Gastrocnemius medialis (tissue), 4 donors: ENCODE results near the gene SHISA6. TPM values are rescaled to one million over a fixed set of nuclear protein-coding genes. Genes with fewer than 3 reads are reported as not detected.
A peak's percentile ranks its signal among the peaks of the same experiment; 100 is the strongest.

Experiments used
- ATAC-seq, 2 donors: fragments of 150-250 bp; one replicate each; pipeline ENCODE4 v1.9.1; 2016
- DNase-seq, 2 donors: peaks; one replicate each; pipeline ENCODE4 v3.0.0-alpha.2; 2019
- H3K27ac ChIP-seq, 4 donors: fragments of 200-600 bp; sonication (generic); 1 replicate in 1 of 4; 2 replicates in 3 of 4; pipeline ENCODE4 v1.5.1; 2016 to 2018; ENCODE audit warnings: mild to moderate bottlenecking in 2 of 4, moderate library complexity in 1 of 4
- H3K27me3 ChIP-seq, 3 donors: fragments of 200-600 bp; sonication (generic) in 2 of 3; 1 replicate in 1 of 3; 2 replicates in 2 of 3; pipeline versions ENCODE4 v1.5.1 to v1.6.0; 2016 to 2019; ENCODE audit warnings: mild to moderate bottlenecking in 1 of 3, moderate library complexity in 1 of 3
- H3K36me3 ChIP-seq, 2 donors: fragments of 200-600 bp; sonication (generic) in 1 of 2; one replicate each; pipeline ENCODE4 v1.5.1; 2017 to 2018
- H3K4me1 ChIP-seq, 2 donors: fragments of 200-600 bp; sonication (generic) in 1 of 2; one replicate each; pipeline ENCODE4 v1.5.1; 2016 to 2017; ENCODE audit warnings: mild to moderate bottlenecking in 2 of 2
- H3K4me3 ChIP-seq, 4 donors: fragments of 200-600 bp; sonication (generic) in 3 of 4; 1 replicate in 1 of 4; 2 replicates in 3 of 4; pipeline ENCODE4 v1.5.1; 2016 to 2019; ENCODE audit warnings: mild to moderate bottlenecking in 2 of 4
- H3K9me3 ChIP-seq, 3 donors: fragments of 200-600 bp; sonication (generic) in 2 of 3; 1 replicate in 1 of 3; 2 replicates in 2 of 3; pipeline ENCODE4 v1.5.1; 2016 to 2019
- CTCF ChIP-seq, 5 experiments: fragments of 450-650 bp in 3 of 5; fragments of 200-600 bp in 2 of 5; sonication (generic) in 2 of 5; IDR thresholded peaks in 4 of 5; conservative IDR thresholded peaks in 1 of 5; 1 replicate in 4 of 5; 2 replicates in 1 of 5; pipeline ENCODE4 v1.5.1; 2016 to 2019; ENCODE audit warnings: antibody characterized with exemption in 5 of 5, mild to moderate bottlenecking in 3 of 5, moderate library complexity in 3 of 5
- POLR2A ChIP-seq, 2 donors: fragments of 450-650 bp; IDR thresholded peaks; one replicate each; pipeline ENCODE4 v1.6.1; 2017; ENCODE audit warnings: antibody characterized with exemption in 2 of 2, mild to moderate bottlenecking in 2 of 2, moderate library complexity in 2 of 2
- in situ Hi-C, 4 donors: fragments of 200-750 bp; cut with MboI; loops; one replicate each; pipeline versions ENCODE4 v1.15.0 to v1.8.0; 2017; ENCODE audit warnings: low sequenced_read_pairs in 4 of 4
- intact Hi-C: fragments of 100-400 bp; cut with DNase I; formaldehyde crosslinking; loops from one replicate; pipeline ENCODE4 v1.15.1; 2023; ENCODE audit warnings: low total_unique reads
- total RNA-seq, 4 donors: library from RNA; depleted of rRNA; stranded (reverse); fragments of >200 nt; gene quantifications; one replicate each; pipeline versions ENCODE4 v1.1.0 to v1.2.3, GENCODE V29; 2016

The SHISA6 gene
- total RNA-seq, 4 donors from 2014 or later, result 0.19 to 0.46 (median 0.31) TPM

- Histone ChIP-seq H3K4me1 (no peaks in the 10 kb centered on the region), H3K9me3 (no peaks in the 10 kb centered on the region), H3K4me3 (no peak overlapping the region), H3K27me3 (no peaks in the 10 kb centered on the region), H3K27ac (no peak overlapping the region), H3K36me3 (no peaks in the 10 kb centered on the region)
- ATAC-seq, result no peak
- in situ Hi-C loops (no loop called here), intact Hi-C loops (loop anchor here (1.0 kb wide), 1 partner anchor 22 kb away; no protein-coding TSS in a partner anchor)
- DNase-seq, result no peak
- TF ChIP-seq CTCF (IDR thresholded peaks at IDR 0.05 in 4 of 5, conservative IDR thresholded peaks at IDR 0.05 in 1 of 5), result no peak
- no peak for TF ChIP-seq POLR2A (IDR thresholded peaks at IDR 0.05)
These were observed 31.1 kb upstream of the SHISA6 start for GRCh38 chr17:11209906-11210305.

- in situ Hi-C loops, result no loop called here
- Histone ChIP-seq H3K36me3 (no peaks in the 10 kb centered on the region), H3K27me3 (no peaks in the 10 kb centered on the region), H3K27ac (no peak overlapping the region), H3K9me3 (no peaks in the 10 kb centered on the region), H3K4me3 (no peak overlapping the region), H3K4me1 (no peaks in the 10 kb centered on the region)
- peak in 1 of 2 donors; percentile 65 for ATAC-seq
- peak in 1 of 2 donors; percentile 12 for DNase-seq
- TF ChIP-seq CTCF (IDR thresholded peaks at IDR 0.05 in 4 of 5, conservative IDR thresholded peaks at IDR 0.05 in 1 of 5), result no peak
- TF ChIP-seq POLR2A (IDR thresholded peaks at IDR 0.05), result no peak
- intact Hi-C loops, result no loop called here
These were observed 28.2 kb upstream of the SHISA6 start for GRCh38 chr17:11212792-11213191.

- no peak for TF ChIP-seq CTCF (IDR thresholded peaks at IDR 0.05 in 4 of 5, conservative IDR thresholded peaks at IDR 0.05 in 1 of 5)
- TF ChIP-seq POLR2A (IDR thresholded peaks at IDR 0.05), result no peak
- Histone ChIP-seq H3K27ac (no peak overlapping the region), H3K36me3 (no peaks in the 10 kb centered on the region), H3K4me1 (no peaks in the 10 kb centered on the region), H3K27me3 (no peaks in the 10 kb centered on the region), H3K9me3 (no peaks in the 10 kb centered on the region), H3K4me3 (no peak overlapping the region)
- no peak for DNase-seq
- intact Hi-C loops, result no loop called here
- in situ Hi-C loops, result loop anchor here in 1 of 4 donors (5.0 kb wide), 1 partner anchor 50 kb away; no protein-coding TSS in a partner anchor
- ATAC-seq, result no peak
These were observed 24.0 kb upstream of the SHISA6 start for GRCh38 chr17:11216976-11217375.

- Histone ChIP-seq H3K27me3 (peaks cover 0 to 2% (median 0%) of the 10 kb centered on the region in 3 donors), H3K4me1 (no peaks in the 10 kb centered on the region), H3K4me3 (no peak overlapping the region), H3K36me3 (no peaks in the 10 kb centered on the region), H3K9me3 (peaks cover 0 to 3% (median 0%) of the 10 kb centered on the region in 3 donors), H3K27ac (no peak overlapping the region)
- DNase-seq (no peak), ATAC-seq (no peak)
- intact Hi-C loops, result no loop called here
- in situ Hi-C loops, result no loop called here
- TF ChIP-seq CTCF (IDR thresholded peaks at IDR 0.05 in 4 of 5, conservative IDR thresholded peaks at IDR 0.05 in 1 of 5) (no peak), POLR2A (IDR thresholded peaks at IDR 0.05) (no peak)
These were observed 19.8 kb upstream of the SHISA6 start for GRCh38 chr17:11221196-11221595.

GRCh38 chr17:11221721-11222120 lies 19.3 kb upstream of the SHISA6 start:
- Histone ChIP-seq H3K36me3 (no peaks in the 10 kb centered on the region), H3K27ac (no peak overlapping the region), H3K9me3 (peaks cover 0 to 3% (median 0%) of the 10 kb centered on the region in 3 donors), H3K4me1 (no peaks in the 10 kb centered on the region), H3K27me3 (peaks cover 0 to 2% (median 0%) of the 10 kb centered on the region in 3 donors), H3K4me3 (no peak overlapping the region)
- ATAC-seq (no peak), DNase-seq (no peak)
- TF ChIP-seq POLR2A (IDR thresholded peaks at IDR 0.05) (no peak), CTCF (IDR thresholded peaks at IDR 0.05 in 4 of 5, conservative IDR thresholded peaks at IDR 0.05 in 1 of 5) (no peak)
- intact Hi-C loops, result no loop called here
- in situ Hi-C loops, result no loop called here
